Raji (cell line): ENCODE results near the gene NDUFV1.

Experiments
- POLR2A ChIP-seq: IDR thresholded peaks from 2 replicates; pipeline ENCODE4 v1.6.1; 2011; ENCODE audit warnings: low read depth, low read length, control low read depth; ENCODE audit not compliant: insufficient read depth

The NDUFV1 gene

GRCh38 chr11:67605231-67606011 lies 1.3 kb upstream of the NDUFV1 start:
- TF ChIP-seq POLR2A, result no peak

DNA sequence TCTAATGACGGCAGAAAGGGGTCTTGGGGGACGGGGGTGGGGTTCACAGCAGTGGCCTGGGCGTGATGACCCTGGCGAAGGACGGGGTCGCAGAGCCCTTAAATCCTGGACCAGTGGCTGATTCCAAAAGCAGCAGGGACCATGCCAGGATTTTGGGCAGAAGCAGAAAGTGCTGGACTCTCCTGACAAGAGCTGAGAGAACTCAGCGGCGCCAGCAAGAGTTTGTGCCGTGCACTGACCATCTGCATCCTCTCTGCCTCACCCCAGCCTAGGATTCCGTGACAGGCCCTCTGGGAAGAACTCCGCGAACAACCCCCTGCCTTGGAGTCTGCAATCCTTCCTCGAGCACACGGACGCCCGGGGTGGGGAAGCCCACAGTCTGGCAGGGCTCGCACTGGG lies 644 bp upstream of the NDUFV1 start:
- TF ChIP-seq POLR2A, result no peak

GRCh38 chr11:67607507-67607906 lies 771 bp downstream of the NDUFV1 start:
- no peak for TF ChIP-seq POLR2A

- TF ChIP-seq POLR2A, result no peak
These were observed 1.8 kb downstream of the NDUFV1 start for GRCh38 chr11:67608486-67608885.

DNA sequence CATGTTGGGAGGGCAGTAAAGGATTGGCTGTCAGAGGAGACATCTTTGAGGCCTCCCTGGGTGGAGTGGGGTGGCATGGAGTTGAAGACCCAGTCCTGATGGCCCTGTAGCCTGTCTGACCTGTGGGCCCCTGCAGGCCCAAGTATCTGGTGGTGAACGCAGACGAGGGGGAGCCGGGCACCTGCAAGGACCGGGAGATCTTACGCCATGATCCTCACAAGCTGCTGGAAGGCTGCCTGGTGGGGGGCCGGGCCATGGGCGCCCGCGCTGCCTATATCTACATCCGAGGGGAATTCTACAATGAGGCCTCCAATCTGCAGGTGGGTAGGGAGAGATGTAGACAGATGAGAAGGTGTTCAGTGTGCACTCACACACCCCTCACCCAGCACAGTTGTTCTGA lies 2.6 kb downstream of the NDUFV1 start:
- no peak for TF ChIP-seq POLR2A

- no peak for TF ChIP-seq POLR2A
These were observed 3.6 kb downstream of the NDUFV1 start for GRCh38 chr11:67610302-67610868.

- TF ChIP-seq POLR2A, result no peak
These were observed 4.4 kb downstream of the NDUFV1 start for GRCh38 chr11:67611165-67611564.

- no peak for TF ChIP-seq POLR2A
These were observed 5.2 kb downstream of the NDUFV1 start for GRCh38 chr11:67611704-67612587.

GRCh38 chr11:67612751-67613150 lies 6.0 kb downstream of the NDUFV1 start:
- no peak for TF ChIP-seq POLR2A

GRCh38 chr11:67613313-67613959 lies 6.7 kb downstream of the NDUFV1 start:
- no peak for TF ChIP-seq POLR2A

DNA sequence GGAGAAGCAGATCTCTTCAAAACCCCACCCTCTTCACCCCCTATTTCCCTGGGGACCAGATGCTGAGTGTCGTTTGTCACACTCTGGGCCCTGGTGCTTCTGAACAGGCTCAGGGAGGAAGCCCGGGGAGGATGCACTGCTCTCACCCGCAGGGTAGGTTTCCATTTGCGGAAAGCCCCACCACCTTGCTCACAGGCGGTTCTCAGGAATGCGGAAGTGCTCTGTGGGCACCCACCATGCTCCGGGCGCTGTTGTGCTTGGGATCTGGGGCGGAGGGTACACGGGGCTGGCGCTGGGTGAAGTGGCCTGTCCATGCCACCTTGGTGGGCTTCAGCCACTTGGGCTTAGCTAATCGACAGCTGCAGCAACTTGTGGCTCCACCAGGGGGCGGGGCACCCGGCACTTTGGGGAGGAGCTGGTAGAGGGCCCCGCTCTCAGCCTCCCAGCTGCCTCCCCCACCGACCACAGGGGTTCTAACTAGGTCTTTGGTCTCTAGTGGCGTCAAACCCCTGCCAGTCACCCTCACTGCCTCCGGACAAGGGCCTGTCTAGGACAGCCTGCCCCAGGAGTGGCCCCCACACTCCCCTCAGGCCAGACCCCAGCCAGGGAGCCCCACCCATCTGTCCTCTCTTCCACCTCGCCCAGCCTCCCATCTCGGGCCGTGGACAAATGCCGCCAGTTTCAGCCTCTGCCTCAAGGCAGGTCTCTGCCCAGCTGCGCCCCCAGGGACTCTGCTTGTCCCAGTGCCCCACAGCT lies 7.4 kb downstream of the NDUFV1 start:
- peak; percentile 86 for TF ChIP-seq POLR2A

- no peak for TF ChIP-seq POLR2A
These were observed 8.3 kb downstream of the NDUFV1 start for GRCh38 chr11:67614730-67615714.

- TF ChIP-seq POLR2A, result 0 out of 2 replicates have a peak, but pooled peaks have one; percentile 22
These were observed 9.1 kb downstream of the NDUFV1 start for GRCh38 chr11:67615728-67616430.
